Measurements from ENCODE around the gene CDH4. TPM values are rescaled to one million over a fixed set of nuclear protein-coding genes. Genes with fewer than 3 reads are reported as not detected.
A peak's percentile ranks its signal among the peaks of the same experiment; 100 is the strongest.

CDH4 gene
- total RNA-seq, 1 donor from 2014 or later = 0.17 TPM

DNA sequence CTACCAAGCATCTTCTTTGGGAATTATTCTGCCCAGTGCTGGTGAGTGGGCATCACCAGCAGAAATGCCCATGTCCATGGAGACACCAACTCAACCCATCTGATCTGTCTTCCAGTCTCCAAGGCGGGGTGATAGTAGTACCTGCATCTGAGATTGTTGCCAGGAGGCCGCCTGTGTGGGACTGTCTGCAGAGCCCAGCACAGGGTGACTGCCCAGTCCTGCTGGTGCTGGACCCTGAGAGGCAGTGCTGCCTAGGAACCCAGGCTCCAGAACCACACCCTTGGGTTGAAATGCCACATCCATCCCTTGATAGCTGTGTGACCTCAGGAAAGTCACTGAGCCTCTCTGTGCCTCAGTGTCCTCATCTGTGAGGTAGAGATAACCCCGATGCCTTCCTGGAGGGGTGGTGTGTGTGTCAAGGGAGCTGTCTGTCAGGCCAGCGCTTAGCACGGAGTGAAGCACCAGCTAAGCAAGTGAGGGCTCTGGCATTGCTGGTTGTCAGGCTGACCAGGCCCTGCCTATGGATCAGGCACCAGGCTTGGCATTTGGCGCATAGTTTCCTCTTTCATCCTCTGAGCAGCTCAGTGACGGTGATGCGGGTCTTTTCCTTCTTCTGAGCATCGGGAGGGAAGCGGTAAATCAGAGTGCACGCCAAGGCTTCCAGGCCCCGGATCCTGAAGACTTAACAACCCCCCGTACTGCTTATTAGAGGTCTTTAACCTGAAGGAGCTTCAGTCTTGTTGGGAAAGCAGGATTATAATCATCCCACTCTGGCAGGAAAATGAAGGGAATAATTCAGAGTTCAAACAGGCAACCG, 268.2 kb downstream of the CDH4 start:
- no peak for DNase-seq

- DNase-seq = peak; percentile 42
Observed at GRCh38 chr20:61520893-61521460, 268.9 kb downstream of the CDH4 start.

DNA sequence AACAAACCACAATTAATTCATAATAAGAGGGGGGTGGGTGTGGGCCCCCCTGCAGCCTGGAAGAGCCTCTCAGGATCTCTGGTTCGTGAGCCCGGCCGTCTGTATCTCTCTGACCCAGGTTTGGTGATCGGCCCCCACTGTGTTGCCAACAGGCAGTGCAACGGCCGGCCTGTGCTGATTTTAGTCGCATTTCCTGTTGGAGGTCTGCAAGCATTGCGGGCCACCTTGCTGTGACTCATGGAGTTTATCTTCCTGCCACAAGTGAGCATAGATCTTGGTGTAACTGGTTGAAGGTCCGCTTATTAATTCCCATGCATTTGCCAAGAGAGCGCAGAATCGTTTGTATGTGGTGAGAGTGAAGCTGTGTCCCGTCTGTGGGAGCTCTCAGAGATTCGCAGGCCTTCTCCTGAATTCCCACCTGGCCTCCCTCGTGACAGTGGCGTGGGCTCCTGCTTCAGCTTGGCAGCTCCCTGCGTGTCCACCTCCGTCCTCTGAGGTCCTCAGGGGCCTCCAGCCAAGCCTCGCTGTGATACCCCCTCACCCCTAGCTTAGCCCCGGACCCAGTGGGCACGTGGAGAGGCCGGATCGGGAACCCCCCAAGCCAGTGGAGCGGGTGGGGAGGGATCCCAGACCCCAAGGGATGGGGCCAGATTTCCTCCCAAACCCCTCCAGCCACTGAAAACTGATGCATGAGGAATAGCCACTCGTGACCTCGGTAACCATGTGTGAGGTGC, 269.8 kb downstream of the CDH4 start:
- peak; percentile 12 for DNase-seq

GRCh38 chr20:61522498-61523090, 270.5 kb downstream of the CDH4 start:
- no peak for DNase-seq

DNA sequence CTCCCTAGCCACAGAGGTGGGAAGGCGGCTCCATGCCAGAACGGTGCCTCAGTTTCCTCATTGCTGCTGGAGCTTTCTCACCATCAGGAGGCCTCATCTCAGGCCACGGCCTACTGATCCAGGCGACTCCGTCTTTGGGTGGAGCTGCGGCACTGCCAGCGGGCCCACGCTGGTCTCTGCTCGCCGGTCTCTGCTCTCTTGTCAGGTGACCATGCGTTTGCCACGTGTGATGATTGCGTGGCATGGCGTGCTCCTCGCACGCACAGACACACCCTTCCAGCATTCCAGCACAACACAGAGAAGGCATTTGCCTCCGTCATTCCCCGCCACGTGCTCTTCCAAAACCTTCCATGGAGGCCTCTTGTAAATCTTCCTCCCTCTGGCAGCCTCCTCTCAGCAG, 271.1 kb downstream of the CDH4 start:
- no peak for DNase-seq

GRCh38 chr20:61524951-61525666, 273.0 kb downstream of the CDH4 start:
- DNase-seq = no peak

GRCh38 chr20:61525781-61526431, 273.8 kb downstream of the CDH4 start:
- DNase-seq = no peak

- no peak for DNase-seq
Observed at GRCh38 chr20:61526907-61527306, 274.8 kb downstream of the CDH4 start.

DNA sequence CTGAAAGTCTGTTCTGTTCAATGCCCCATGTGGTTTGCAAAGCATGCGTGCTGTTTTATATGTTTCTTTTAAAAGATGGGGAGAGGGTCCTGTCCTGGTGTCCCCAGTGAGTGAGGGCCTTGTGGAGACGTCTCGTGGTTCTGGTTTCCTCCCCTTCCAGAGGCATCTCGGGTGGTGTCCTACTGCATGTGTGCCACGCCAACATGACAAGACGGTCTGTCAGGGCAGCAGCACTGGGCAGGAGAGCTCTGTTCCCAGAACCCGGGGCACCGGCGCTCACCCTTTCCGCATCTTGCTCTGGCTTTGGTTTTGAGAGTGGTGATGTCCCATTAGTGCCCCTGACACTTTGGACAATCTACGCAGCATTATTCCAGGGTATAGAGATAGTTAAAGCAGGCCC, 275.6 kb downstream of the CDH4 start:
- DNase-seq = no peak

DNA sequence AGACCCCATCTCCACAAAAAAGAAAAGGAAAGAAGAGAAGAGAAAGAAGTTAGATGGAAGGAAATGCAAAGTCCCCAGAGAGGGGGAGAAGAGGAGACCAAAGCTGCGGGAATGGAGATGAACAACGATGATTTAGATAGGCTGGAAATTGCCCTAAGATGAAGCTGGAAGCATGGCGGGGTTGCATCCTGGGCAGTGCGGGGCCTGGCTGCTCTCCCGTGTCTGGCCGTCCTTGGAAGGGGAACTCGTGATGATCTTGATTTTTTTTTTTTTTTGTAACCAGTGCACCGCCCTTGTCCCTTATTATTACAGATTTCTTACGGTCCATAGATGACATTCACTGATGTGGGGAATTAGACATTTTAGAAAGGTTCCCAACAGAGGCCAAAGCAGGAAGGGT, 276.5 kb downstream of the CDH4 start:
- no peak for DNase-seq

- DNase-seq = no peak
Observed at GRCh38 chr20:61529354-61529753, 277.3 kb downstream of the CDH4 start.

- DNase-seq = no peak
Observed at GRCh38 chr20:61531553-61532345, 279.7 kb downstream of the CDH4 start.

GRCh38 chr20:61532736-61533135, 280.7 kb downstream of the CDH4 start:
- DNase-seq = no peak

GRCh38 chr20:61533231-61533631, 281.2 kb downstream of the CDH4 start:
- no peak for DNase-seq

GRCh38 chr20:61534346-61534745, 282.3 kb downstream of the CDH4 start:
- DNase-seq = no peak

DNA sequence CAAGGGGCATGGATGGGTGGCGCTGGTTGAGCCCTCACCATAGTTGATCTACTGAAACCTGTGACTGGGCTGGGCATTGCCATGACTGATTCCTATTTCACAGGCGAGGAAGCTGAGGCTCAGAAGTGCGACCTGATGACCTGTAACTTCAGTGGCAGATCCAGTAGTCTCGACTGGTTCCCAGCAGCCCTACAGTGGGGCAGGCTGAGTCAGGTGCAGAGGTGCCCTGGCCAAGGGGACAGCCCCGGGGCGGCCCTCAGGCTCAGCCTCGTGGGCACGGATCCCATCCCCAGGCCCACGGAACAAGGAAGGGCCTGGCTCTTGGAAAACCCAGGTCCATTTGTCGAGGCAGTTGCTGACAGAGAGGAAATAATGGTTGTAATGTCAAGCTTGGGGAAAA, 283.0 kb downstream of the CDH4 start:
- DNase-seq = no peak

GRCh38 chr20:61535536-61535935, 283.5 kb downstream of the CDH4 start:
- no peak for DNase-seq

DNA sequence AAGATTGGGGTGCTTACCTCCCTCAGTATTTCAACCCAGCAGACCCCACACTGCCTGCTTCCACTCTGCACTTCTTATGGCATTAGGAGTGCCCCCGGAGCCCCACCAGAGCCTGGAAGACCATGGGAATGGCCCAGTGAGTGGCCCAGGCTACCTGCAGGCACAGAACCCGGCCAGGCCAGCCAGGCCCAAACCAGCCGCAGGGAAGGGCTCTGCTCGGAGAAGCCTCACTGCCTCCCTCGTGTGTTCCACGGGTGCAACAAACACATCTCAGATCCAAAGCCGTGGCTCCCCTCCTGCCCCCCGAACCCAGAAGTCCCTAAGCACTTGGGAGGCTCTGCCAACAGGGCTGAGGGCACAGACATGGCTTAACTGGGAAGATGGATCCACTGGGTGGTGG, 283.9 kb downstream of the CDH4 start:
- no peak for DNase-seq

GRCh38 chr20:61536671-61537070, 284.6 kb downstream of the CDH4 start:
- DNase-seq = no peak

DNA sequence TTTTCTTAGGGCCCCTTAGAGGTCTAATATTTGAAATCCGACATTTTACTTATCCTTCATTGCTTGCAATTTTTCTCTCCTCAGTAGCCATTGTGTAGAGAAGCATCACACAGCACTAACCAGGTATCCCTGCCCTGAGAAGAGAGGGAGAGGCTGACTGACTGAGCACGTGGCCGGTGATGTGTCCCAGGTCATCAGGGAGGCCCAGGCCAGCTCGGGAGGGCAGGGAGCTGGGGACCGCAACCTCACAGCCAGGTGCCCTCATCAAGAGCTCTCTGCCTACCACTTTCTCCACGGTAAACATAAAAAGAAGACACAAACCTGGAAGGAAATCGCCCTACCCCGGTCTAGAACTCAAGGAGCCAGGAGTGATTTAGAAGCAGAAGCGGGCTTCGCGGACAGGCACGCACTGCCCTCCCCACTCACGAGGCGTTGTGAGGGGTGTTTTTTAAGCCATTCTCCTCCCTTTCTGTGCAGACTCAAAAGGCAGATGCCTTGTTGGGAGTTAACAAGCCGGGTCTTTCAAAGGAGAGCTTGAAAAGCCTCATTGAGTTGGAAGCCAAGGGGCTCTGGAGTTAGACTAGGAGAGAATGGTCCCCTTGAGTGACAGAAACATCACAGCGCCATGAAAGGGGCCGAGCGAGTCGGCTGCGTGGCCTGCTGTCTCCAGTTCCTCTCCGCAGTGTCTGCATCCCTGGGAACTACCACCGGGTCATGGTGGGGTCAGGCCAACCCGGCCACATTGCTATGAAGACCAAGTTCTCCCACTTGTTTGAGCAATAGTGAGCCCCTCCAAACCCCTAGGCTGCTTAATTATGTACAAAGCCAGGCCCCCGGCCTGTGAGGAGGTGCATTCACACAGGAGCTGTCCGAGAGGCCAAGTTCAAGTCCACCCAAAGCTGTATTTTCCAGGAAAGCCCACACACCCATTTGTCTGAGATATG, 285.4 kb downstream of the CDH4 start:
- DNase-seq = no peak

Measured in dermis blood vessel endothelial cell (primary cell).